GM18499 (cell line): ENCODE data around the gene RAB3C.
"Not testable (repeated sequence)": the region's sequence is repeated elsewhere in the genome, so short reads cannot be mapped to it uniquely, and the experiment has no call there.

Experiments used
- ATAC-seq: cut with Tn5 transposase; IDR thresholded peaks from one replicate; pipeline ENCODE4 v1.9.1; 2021; ENCODE audit warnings: moderate number of reproducible peaks; ENCODE audit not compliant: insufficient read depth, unreplicated experiment

The RAB3C gene

DNA sequence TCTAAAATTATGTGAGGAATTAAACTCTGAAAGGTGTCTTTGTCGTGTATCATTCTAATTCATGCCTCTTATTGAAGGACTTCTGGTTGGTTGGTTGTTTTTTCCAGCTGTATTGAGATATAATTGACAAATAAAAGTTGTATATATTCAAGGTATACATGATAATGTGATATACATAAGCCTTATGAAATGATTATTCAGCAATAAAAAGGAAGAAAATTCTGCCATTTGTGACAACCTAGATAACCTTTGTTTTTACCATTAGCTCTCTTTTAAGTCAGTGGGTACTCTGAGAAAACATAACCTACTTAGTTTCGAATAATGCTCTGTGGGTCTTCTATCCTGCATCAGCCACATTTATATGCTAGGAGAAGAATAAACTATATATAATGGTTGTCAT is 89.6 kb downstream of the RAB3C start:
- no peak for ATAC-seq

DNA sequence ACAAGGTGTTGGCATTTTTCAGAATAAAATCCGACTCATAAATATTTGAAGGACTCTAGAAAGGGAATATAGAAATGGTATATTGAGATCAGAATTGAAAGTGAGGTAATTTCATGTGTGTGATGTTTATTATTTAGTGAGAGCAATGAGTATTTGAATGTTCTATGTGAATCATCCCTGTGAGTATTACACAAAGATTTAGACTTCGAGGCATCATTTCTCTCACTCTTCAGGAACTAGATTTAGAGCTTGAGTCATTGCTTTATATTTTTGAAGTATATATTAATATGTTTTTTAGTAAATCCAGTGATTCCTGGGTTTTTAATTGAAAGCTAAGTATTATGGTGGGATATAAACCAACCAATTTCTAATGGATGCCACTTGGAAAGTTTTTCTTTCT is 91.2 kb downstream of the RAB3C start:
- ATAC-seq: no peak

DNA sequence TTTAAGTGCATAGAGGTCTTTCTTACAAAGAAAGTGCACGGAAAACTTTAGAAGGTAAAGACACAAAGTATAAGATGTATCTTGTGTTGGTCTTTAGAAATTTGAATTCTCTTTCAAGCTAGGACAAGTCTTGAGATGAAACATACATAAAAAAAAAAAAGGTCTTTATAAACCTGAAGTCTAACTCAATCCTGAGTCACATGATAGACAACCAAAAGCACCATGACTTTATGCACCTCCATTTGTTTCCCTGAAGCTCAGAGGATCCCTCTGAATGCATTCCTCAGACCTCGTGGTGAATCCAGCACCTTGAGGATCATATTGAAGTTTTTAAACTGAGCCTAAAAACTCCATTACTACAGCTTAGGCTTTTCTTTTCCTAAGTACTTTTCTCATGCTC is 91.8 kb downstream of the RAB3C start:
- ATAC-seq: no peak

DNA sequence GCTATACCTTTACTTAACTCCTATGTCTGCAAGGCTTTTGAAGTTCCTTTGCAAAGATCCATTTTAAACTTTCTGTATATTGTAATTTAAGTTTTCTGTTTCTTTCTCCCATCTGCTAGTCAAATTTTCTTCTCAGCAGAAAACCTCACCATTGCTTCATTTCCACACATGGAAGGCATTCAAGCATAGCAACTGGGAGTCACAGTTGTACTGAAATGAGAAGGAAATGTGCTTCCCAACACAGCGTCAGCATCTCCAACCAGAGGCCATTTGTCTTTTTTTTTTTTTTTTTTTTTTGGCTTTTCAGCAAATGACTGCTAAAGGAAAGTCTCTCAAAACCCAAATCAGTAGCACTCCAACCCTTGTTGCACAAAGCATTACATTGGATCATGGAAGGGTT is 92.5 kb downstream of the RAB3C start:
- ATAC-seq: no peak

DNA sequence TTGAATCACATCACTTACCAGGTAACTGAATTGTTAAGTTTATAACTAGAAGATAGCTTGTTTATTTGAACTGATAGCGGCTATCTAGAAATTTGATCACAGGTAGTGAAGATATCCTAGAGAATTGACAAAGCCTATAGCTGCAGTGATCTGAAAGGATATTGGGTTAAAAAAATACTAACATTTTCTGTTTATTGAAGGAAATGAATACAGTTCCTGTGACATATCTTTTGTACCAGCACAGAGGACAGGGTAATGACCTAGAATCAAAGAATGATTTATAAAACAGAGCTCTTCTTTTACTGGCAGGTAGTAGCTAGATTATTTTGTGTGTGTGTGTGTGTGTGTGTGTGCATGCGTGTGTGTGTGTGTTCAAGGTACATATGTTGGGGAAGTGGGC is 94.8 kb downstream of the RAB3C start:
- ATAC-seq: no peak

DNA sequence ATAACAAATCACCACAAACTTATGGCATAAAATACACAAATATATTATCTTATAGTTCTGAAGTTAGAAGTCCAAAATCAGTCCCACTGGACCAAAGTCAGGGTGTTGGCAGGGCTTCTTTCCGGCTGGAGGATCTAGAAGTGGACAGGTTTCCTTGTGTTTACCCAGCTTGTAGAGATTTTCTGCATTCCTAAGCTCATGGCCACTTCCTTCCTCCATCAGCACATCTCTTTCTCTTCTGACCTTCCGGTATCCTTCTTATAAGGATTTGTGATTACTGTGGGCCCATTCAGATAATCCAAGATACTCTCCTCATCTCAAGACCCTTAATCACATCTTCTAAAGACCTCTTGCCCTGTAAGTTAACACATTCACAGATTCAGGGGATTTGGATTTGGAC is 97.6 kb downstream of the RAB3C start:
- ATAC-seq: no peak

DNA sequence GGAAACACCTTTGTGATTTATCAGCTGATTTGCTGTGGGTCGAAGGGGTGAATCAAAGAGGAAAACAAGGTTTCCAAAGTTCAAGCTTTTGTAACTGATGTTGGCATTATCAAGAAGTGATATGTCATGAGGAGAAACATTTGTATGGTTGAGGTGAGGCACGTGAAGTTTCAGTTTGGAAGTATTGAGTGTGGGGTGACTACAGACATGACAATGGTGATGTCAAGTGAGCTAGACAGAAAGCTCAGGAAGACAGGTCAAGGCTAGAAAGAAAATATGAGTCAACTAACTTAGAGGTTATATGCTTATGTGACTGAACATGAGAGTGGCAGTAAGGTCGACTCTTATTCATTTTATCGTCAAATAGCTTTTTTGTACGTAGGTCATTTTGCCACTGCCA is 99.1 kb downstream of the RAB3C start:
- no peak for ATAC-seq

DNA sequence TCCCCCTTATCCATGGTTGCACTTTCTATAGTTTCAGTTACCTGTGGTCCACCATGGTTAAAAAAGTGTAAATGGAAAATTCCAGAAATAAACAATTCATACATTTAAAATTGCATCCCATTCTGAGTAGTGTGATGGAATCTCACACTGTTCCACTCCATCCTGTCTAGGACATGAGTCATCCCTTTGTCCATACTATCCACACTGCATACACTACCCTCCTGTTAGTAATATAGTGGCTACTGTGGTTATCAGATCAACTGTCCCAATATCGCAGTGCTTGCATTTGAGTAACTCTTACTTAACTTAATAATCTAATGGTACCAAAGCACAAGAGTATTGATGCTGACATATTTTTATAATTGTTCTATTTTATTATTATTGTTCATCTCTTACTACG is 100.7 kb downstream of the RAB3C start:
- ATAC-seq: no peak

DNA sequence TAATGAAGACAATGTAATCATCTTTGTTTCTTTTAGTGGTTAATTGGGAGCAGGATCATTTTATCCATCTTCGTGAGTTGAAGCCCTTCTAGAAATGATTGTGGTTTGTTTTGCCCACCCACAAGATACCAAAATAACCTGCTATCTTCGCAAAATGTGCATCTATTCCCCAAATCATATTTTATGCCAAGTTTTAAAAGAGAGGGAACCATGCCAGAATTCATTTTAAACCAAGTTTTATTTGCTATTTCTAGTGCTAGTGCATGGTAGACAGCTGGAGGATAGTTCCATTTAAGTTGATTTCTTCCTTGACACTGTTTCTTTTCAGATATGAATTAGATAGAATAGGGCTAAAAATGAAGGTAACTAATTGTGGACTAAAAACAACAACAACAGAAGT is 104.2 kb downstream of the RAB3C start:
- no peak for ATAC-seq

DNA sequence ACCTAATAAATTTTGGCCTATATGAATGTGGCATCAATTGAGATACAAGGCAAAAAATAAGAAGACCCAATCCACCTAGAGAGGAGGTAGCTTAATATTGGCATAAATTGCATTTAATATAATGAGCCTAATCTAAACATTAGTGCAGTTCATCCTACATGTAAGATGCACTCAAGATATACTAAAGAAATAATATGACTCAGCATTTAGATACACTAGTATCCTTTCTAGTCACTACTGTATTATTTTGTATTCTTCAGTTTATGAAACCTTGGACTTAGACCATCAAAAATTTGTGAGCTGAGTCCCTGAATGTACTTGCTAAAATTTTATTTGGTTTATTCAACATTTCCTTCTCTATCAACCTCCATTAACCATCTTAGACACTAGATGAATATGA is 104.7 kb downstream of the RAB3C start:
- no peak for ATAC-seq

DNA sequence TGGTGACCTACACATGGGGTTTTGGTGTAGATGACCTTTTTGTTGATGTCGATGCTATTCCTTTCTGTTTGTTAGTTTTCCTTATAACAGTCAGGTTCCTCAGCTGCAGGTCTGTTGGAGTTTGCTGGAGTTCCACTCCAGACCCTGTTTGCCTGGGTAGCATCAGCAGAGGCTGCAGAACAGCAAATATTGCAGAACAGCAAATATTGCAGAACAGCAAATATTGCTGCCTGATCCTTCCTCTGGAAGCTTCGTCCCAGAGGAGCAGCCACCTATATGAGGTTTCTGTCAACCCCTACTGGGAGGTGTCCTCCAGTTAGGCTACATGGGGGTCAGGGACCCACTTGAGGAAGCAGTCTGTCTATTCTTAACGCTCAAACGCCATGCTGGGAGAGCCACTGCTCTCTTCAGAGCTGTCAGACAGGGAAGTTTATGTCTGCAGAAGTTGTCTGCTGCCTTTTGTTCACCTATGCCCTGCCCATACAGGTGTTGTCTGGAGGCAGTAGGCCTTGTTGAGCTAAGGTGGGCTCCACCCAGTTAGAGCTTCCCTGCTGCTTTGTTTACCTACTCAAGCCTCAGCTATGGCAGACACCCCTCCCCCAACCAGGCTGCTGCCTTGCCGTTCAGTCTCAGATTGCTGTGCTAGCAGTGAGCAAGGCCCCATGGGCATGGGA is 116.3 kb downstream of the RAB3C start:
- ATAC-seq: not testable (repeated sequence)

DNA sequence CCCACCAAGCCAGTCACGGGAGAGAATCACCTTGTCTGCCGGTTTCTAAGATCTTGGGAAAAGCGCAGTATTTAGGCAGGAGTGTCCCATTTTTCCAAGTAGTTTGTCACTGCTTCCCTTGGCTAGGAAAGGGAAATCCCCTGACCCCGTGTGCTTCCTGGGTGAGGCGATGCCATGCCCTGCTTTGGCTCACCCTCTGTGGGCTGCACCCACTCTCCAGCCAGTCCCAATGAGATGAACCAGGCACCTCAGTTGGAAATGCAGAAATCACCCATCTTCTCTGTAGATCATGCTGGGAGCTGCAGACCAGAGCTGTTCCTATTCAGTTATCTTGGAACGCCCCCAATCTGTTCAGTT is 116.9 kb downstream of the RAB3C start:
- no peak for ATAC-seq

DNA sequence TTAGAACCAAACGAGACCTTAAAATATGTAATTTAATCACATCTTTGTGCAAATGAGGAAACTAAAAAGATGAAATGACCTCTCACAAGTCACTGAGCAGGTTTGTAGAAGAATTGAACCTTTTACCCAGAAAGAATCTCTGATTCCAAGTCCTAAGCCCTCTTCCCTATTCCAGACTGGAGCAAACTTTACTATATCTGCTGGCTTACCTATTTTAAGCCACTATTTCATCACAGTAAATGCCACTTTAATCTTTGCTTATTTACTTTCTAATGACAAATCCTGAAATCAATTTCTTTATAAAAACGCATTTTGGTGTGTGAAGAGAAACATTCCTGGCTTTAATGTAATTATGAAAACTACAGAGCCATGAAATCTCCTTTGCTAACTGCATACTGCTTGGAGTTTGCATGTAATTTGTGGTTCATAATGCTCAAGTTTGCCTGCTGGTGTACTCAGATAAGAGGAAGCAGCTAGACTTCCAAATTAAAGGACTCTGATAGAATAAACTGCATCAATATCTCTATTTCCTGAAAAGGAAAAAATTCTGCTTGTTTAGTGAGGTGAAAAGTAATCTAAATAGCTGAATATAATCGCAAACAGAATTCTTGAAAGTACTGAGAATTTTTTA is 121.2 kb downstream of the RAB3C start:
- no peak for ATAC-seq

DNA sequence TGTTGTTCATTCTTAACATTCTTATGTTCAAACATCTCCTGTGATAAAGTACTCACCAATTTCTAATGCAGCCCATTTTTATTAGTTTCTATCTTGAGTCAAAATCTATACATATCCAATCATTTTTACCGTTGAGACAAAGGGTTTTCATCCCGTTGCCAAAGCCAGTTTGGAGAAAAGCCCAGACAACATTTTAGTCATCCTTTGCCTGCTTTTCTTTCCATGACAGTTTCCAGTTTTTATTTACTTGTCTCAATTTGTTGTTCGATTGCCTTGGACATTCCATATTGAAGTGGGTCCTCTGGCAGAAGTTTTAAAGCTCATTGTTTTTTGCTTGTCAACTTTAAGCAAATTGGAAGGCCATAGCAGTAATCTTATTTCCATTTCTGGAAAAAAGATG is 123.9 kb downstream of the RAB3C start:
- no peak for ATAC-seq

DNA sequence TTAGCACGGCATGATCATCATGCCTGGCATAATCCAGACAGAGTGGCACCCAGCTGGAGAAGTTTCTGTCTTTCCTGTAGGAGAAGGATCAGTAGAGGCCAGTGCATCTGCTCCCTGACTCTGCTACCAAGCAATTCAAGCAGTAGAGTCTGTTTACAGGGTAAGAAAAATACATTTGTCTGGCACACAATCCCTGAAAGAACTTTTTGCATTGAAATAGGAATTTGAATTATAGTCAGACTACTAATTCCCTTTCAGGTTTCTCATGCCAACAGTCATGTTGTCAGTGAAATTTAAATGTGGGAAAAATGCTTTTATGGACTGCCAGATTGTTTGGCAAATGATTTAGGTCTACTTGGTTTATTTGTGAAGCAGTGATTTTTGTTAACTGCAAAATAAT is 125.6 kb downstream of the RAB3C start:
- ATAC-seq: no peak

DNA sequence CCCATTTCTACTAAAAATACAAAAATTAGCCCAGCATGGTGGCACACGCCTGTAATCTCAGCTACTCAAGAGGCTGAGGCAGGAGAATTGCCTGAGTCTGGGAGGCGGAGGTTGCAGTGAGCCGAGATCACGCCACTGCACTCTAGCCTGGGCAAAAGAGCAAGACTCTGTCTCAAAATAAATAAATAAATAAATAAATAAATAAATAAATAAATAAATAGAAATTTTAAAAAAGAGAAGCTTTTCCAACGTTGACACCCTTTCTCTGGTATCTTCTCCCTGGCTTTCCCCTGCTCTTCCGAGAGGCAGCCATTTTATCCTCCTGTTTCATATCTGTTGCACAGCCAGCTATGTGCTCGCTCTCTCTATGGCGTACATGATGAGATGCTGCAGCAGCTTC is 127.5 kb downstream of the RAB3C start:
- not testable (repeated sequence) for ATAC-seq

DNA sequence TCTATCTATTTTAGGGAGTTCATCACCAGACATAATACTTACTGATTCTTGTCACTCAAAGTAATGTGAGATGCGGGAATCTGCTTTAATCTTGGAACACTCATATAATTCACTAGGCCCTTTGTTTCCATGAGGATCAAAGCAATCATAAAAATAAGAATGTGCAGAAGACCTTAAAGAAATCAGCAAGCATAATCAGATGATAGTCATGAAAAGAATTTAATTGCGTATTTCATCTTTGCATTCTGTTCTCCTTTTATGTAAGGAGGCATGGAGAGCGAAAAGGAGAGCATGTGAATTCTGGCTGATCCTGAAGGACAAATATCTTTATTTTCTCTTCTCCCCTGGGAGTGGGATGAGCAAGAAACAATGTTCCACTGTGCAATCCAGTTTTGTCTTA is 128.0 kb downstream of the RAB3C start:
- no peak for ATAC-seq

DNA sequence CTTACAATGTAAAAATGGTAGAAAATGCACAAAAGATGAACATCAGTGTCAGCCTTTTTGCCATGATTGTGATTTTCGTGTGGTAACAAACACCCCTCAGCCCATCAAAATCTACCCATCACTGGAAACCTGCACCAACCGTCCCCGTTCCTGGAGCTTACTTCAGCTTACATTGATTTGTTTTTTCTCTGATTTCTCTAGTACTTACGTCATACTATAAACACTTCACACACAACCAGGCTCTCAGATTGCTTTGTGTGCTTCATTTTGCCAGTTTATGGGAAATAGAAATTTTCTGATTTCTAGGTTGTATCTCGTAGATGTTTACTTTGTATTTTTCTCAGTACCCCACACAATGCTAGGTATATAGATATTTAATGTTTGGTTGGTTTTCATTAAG is 129.1 kb downstream of the RAB3C start:
- ATAC-seq: no peak

DNA sequence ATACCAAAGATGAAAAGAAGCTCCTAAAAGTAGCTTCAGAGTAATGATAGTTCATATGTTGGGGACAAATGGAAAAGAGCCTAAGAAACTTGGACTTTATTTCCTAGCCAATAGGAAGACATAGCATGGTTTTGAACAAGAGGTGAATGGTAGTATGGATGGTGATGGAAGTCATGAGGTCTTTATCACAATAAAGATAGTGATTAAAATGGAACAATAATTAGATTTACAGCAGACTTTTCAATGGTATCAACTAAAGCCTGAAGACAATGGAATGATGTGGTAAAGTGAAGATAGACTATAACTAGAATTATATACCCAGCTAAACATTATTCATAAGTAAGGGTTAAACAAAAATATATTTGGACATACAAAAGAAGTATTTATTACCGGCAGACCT is 131.2 kb downstream of the RAB3C start:
- ATAC-seq: no peak

DNA sequence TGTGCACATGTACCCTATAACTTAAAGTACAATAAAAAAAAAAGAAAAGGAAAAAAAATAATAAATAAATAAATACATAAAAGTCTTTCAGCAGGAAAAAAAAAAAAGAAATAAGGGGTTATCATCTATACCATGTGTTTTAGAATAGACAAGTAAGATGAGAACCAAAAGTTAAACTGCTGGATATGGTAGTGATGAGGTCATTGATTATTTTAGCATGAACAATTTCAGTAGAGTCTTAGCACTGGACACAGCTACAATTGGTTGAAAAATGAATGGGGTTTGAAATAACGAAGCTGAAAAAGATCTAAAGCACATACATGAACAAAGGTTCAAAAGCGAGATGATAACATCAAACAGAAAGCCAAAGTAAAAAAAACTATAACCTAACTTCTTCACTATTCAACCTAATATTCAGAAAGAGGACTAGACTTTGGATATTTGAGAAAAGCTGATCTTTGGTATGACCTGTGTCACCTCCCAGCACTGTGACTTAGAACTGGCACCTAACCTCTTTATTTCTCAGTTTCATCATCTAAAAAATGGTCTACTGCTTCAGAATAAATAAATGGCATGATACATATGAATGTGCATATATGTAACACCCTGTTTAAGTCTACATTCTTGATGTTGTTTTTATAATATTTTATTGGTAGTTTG is 133.3 kb downstream of the RAB3C start:
- ATAC-seq: no peak

DNA sequence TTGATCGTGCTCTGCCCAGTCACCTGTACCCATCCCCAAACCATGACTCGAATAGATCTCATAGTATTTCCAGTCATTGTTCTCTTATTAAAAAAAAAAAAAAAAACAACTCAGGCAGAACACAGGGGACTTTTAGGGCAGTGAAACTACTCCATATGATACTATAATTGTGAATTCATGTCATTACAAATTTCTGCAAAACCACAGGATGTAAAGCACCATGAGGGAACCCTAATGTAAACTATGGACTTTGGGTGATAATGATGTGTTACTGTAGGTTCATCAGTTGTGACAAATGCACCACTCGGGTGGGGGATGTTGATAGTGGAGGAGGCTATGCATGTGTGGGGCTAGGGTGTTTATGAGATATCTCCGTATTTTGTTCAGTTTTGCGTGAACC is 133.8 kb downstream of the RAB3C start:
- ATAC-seq: no peak
